ENCODE measurements around the gene STK11IP.
"Not testable (repeated sequence)": the region's sequence is repeated elsewhere in the genome, so short reads cannot be mapped to it uniquely, and the experiment has no call there.

The STK11IP gene

DNA sequence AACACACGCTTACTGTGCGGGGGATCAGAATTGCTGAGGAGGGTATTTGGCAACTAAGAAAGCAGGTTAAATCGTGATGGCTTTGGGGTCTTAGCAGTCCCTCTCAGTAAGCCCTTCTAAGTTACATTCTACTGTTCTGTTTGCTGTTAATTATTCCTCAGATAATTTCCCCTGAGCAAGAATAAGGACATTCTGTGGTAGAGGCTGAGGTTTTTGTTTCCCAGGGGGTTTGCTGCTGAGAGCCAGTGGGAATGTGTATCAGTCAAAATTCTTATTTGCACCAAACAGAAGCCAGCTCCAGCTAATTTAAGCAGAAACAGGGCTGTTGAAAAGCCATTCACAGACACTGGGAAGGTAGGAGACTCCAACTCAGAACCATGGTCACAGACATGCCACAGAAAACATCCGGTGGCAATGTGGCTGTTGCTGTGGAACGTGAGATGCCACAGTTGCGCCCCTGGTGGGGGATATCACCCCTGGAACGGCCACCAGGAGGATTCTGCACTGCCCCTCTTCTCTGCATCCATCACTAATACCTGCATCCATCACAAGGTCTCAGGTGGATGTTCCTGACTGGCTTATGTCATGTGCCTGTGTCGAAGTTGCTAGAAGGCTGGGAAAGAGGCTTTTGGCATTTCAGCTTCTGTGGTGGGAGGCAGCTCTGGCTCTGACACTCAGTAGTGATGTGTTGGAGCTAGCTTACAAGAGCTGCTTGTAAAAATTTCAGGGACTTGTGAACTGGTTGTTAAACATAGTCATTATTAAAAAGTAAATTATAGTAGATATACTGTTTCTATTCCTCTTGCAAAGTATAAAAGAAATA, 53.0 kb downstream of the STK11IP start:
- no peak for DNase-seq (ENCODE audit: low spot score)

- DNase-seq (ENCODE audit: low spot score), result not testable (repeated sequence)
These were observed 54.0 kb downstream of the STK11IP start for GRCh38 chr2:219651656-219652055.

DNA sequence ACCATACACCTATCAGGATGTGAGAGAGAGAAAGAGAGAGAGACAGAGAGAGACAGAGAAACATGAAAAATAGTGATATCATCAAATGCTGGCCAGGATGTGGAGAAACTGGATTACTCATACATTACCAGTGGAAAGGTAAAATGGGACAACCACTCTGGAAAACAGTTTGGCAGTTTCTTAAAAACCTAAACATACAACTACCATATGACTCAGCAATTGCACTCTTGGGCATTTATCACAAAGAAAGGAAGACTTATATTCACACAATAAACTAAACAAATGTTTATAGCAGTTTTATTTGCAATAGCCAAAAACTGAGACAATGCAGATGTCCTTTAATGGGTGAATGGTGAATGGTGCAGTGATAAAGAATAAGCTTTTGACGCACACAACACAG, 58.9 kb downstream of the STK11IP start:
- DNase-seq (ENCODE audit: low spot score), result peak; percentile 79

DNA sequence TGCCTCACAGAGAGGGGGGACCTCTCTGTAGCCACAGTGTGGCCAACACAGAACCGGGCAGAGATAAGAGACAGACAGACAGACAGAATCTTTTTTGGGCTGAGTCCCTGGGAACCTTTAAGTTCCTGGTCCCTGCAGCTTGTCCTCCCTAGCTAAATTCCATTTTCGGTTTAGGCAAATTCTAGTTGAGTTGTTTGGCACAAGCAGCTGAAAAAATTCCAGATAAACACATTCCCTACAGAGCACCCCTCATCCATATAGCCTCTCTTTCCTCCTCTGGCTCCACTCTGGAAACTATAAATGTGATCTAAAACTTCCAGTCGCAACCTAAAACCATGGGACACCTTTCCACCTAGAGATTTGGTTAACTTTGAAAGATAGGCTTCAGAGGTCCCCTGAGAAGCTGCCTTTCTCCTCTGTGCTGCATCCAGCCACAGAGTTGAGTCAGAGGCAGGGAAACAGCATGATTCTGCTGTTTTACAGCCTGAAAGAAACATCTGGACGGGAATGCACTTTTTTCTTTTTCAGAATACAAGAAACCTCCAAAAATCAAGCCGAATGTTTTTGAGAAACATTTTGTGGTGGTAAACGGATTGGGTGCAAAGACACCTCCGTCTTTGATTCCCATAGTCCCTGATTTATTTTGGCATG, 60.7 kb downstream of the STK11IP start:
- no peak for DNase-seq (ENCODE audit: low spot score)

DNA sequence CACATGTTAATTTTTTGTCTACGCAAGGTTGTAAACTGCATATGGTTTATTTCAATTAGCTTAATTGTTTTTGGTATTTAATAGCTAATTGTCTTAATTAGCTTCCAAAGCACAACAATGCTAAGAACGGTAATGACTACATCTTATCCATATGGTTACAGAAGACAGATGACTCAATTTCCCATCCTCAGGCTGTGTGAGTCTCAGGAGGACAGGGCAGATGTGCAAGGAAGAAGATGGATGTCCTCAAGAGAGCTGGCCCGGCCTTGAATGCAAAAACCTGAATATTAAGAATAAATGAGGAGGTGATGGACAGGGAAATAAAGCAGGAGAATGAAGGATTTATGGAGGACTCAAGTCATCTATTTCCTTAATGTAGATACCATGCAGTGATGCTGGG, 61.2 kb downstream of the STK11IP start:
- no peak for DNase-seq (ENCODE audit: low spot score)

GRCh38 chr2:219661197-219661954, 63.7 kb downstream of the STK11IP start:
- peak; percentile 95 for DNase-seq (ENCODE audit: low spot score)

DNA sequence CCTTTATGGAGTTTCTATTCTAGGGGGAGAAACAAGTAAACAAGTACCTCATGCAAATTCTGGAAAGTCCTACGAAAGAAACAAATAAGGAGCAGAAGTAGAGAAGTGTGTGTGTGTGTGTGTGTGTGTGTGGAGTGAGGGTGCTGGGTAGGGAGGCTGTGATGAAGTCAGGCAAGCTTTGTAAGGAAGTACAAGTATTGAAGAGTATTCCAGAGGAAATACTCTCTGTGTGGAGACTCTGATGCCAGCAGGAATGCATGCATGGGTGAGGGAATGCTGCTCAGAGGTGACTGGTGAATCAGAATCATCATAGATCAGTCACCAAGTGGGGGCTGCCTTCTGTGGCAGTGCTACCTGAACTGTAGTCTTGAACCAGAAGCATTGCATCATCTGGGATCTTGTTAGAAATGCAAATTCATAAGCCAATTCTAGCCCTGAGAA, 64.3 kb downstream of the STK11IP start:
- peak; percentile 99 for DNase-seq (ENCODE audit: low spot score)

- peak; percentile 85 for DNase-seq (ENCODE audit: low spot score)
These were observed 64.9 kb downstream of the STK11IP start for GRCh38 chr2:219662566-219662965.

DNA sequence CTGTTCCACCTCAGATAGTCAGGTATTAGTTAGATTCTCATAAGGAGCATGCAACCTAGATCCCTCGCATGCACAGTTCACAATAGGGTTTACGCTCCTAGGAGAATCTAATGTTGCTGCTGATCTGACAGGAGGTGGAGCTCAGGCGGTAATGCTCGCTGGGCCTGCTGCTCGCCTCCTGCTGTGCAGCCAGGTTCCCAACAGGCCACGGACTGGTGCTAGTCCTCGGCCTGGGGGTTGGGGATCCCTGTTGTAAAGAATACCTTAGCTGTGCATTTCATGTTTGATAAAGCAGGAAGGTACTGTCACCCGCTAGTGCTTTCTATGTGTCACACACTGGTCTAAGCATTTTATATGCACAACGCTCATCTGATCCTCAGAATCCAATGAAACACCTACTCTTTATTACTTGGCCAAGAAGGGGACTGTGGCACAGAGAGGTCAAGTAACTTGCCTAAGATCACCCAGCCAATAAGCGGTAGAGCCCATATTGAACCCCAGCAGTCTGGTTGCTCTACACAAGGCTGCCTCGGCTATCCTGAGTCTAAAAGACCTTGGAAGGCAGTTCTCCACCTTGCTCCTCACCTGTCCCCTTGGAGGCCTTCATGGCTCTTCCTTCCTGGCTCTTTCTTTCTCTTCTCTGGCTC, 65.6 kb downstream of the STK11IP start:
- no peak for DNase-seq (ENCODE audit: low spot score)

- no peak for DNase-seq (ENCODE audit: low spot score)
These were observed 66.4 kb downstream of the STK11IP start for GRCh38 chr2:219664041-219664440.

- peak; percentile 15 for DNase-seq (ENCODE audit: low spot score)
These were observed 67.3 kb downstream of the STK11IP start for GRCh38 chr2:219664944-219665343.

GRCh38 chr2:219665926-219666325, 68.3 kb downstream of the STK11IP start:
- DNase-seq (ENCODE audit: low spot score), result no peak
